ENCODE data around the gene CDKN2C.
"Not testable (repeated sequence)": the region's sequence is repeated elsewhere in the genome, so short reads cannot be mapped to it uniquely, and the experiment has no call there.

Gene CDKN2C

DNA sequence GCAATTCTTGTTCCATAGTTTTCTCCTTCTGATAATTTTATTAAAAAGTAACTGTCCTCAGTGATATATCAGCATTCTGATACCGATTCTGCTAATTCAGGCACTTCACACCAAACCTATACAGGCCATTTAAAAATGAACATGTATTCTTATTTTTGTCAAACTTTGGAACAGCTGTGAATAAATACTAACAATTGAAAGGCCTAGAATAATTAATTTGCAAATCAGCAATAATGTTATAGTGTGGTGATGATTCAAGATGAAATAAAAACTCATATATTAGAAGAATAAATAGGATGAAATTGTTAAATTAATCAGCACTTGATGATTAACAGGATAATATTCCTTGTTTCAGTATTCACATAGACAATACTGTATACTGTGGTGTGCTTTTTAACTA, 9.9 kb downstream of the CDKN2C start:
- DNase-seq (ENCODE audit: low read depth in 3 of 3), result no peak

DNA sequence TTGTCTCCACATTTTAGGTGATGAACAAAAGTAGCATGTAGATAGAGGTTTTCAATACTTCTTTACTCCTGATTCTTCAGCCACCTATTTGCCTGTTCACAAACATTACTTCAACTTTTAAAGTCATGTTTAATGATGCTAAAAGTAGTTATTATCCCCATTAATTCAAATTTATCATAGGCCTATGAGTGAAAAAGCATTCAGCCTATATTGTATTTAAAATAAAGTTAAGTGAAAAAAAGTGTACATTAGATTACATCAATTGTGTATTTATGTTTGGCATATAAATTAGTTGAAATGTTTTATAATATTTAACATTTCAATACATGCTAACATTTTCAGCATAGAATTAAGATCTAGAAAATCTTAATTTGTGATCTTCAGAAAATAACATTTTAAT, 10.5 kb downstream of the CDKN2C start:
- no peak for DNase-seq (ENCODE audit: low read depth in 3 of 3)

GRCh38 chr1:50981741-50982140, 11.7 kb downstream of the CDKN2C start:
- DNase-seq (ENCODE audit: low read depth in 3 of 3), result no peak

- no peak for DNase-seq (ENCODE audit: low read depth in 3 of 3)
These were observed 12.6 kb downstream of the CDKN2C start for GRCh38 chr1:50982611-50983010.

- DNase-seq (ENCODE audit: low read depth in 3 of 3), result no peak
These were observed 13.3 kb downstream of the CDKN2C start for GRCh38 chr1:50983219-50983802.

DNA sequence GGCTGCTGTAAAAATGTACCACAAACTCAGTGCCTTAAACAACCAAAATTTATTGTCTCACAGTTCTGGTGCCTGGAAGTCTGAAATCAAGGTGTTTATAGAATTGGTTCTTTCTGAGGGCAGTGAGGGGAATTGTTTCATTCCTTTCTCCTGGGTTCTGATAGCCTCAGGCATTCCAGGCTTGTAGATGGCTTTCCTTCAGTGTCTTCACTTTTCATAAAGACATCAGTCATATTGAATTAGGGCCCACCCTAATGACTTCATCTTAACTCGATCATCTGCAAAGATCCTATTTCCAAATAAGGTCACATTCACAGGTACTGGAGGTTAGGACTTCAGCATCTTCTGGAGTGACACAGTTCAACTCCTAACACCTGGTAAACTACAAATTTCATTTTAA, 15.0 kb downstream of the CDKN2C start:
- DNase-seq (ENCODE audit: low read depth in 3 of 3), result no peak

DNA sequence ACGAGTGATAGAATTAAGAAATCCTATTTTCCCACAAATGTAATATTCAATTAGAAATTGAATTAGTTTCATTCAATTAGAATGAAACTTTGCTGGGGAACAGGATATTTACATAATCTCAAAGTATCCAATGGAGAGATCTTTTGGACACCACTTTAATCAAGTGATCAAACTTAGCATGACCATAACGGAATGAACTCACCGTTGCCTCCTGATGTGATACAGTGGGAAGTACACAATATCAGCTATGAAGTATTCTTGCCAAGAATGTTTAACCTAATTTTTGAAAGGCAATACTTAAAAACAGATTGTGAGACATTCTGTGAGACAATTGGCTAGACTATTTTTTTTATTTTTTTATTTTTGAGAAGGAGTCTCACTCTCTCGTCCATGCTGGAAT, 16.6 kb downstream of the CDKN2C start:
- DNase-seq (ENCODE audit: low read depth in 3 of 3), result no peak

- no peak for DNase-seq (ENCODE audit: low read depth in 3 of 3)
These were observed 19.6 kb downstream of the CDKN2C start for GRCh38 chr1:50989694-50990093.

DNA sequence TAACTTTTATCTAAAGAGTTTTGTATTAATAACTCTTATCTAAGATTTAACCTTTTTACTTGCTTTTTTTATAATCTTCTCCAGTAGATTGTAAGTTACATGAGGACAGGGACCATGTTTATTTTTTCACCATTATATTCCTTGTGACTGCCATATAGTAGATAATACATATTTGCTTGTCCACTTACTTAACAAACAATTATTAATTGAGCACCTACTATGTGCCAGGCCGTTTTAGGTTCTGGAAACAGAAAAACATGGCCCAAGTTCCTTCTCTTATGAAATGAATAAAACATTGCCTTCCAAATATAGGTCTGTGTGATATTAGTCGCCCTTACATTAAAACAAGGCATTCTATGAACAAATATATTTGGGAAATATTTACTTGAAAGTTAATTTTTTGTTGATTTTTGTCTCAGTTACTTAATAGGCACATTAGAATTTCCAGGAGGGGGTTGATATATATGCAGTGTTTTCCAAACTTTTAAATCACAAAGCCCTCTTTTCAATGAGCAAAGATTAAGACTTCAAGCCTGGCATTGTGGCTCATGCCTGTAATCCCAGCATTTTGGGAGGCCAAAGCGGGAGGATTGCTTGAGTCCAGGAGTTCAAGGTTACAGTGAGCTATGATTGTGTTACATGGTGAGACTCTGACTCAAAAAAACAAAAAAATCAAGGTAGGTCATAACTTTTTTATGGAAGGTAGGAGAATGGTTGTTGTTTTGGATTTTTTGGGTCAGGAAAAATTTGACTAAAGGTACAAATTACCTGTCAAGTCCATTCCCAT, 22.7 kb downstream of the CDKN2C start:
- no peak for DNase-seq (ENCODE audit: low read depth in 3 of 3)

- no peak for DNase-seq (ENCODE audit: low read depth in 3 of 3)
These were observed 23.6 kb downstream of the CDKN2C start for GRCh38 chr1:50993645-50994044.

DNA sequence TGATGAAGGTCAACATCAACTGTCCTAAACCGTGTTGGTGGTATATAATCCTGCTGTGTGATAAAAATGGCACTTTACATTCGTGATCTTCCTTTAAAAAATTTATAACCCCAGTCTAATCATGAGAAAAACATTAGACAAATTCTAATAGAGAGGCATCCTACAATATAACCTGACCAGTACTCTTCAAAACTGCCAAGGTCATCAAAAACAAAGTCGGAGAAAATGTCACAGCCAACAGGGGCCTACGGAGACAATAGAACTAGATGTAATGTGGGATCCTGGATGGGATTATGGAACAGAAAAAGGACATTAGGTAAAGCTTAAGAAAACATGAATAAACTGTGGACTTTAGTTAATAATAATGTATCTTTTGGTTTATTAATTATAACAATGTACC, 25.0 kb downstream of the CDKN2C start:
- DNase-seq (ENCODE audit: low read depth in 3 of 3), result no peak

DNA sequence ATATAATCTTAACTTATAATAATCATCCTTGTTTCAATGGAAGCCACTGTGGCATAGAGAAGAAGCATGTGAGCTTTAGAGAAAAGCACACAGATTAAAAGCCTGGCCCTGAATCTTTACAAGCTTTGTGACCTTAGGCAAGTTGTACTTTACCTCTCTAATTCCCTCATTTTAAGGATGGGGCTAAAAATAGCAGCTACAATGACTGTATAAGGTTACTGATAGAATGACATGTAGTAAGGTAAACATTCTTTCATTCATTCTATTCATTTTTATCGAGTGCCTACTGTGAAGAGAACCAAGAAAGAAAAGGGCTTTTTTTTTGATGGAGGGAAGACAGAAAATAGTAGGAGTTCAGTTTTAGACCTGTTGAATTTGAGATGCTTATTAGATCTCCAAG, 25.6 kb downstream of the CDKN2C start:
- no peak for DNase-seq (ENCODE audit: low read depth in 3 of 3)

GRCh38 chr1:50996083-50996482, 26.0 kb downstream of the CDKN2C start:
- no peak for DNase-seq (ENCODE audit: low read depth in 3 of 3)

GRCh38 chr1:50999375-50999774, 29.3 kb downstream of the CDKN2C start:
- DNase-seq (ENCODE audit: low read depth in 3 of 3), result not testable (repeated sequence)

GRCh38 chr1:51000160-51000559, 30.1 kb downstream of the CDKN2C start:
- DNase-seq (ENCODE audit: low read depth in 3 of 3), result no peak

- no peak for DNase-seq (ENCODE audit: low read depth in 3 of 3)
These were observed 30.6 kb downstream of the CDKN2C start for GRCh38 chr1:51000651-51001050.

- DNase-seq (ENCODE audit: low read depth in 3 of 3), result no peak
These were observed 32.5 kb downstream of the CDKN2C start for GRCh38 chr1:51002516-51002915.

DNA sequence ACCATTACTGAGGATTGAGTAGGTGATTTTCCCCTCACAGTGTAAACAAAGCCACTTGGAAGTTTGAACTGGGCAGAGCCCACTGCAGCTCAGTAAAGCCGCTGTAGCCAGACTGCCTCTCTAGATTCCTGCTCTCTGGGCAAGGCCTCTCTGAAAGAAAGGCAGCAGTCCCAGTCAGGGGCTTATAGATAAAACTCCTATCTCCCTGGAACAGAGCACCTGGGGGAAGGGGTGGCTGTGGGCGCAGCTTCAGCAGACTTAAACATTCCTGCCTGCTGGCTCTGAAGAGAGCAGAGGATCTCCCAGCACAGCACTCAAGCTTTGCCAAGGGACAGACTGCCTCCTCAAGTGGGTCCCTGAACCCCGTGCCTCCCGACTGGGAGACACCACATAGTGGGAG, 35.5 kb downstream of the CDKN2C start:
- not testable (repeated sequence) for DNase-seq (ENCODE audit: low read depth in 3 of 3)

DNA sequence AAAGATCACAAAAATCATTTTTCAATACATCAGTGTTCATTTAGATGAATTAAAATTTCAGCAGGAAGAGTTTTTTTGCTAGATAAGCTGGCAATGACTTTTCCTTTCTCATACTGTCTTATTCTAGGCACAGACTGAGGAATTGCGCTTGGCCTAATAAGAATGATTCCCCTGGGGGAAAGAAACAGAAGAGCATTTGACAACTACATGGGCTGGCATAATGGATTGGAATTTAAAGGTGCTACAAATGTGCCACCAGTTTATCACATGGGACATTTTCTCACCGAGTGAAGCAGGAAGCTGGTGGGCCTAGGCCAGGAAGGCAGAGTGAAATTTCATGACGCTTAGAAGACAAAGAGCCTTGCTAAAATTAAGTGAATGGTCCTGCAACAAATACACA, 39.3 kb downstream of the CDKN2C start:
- no peak for DNase-seq (ENCODE audit: low read depth in 3 of 3)

- no peak for DNase-seq (ENCODE audit: low read depth in 3 of 3)
These were observed 44.8 kb downstream of the CDKN2C start for GRCh38 chr1:51014878-51015277.

- no peak for DNase-seq (ENCODE audit: low read depth in 3 of 3)
These were observed 49.8 kb downstream of the CDKN2C start for GRCh38 chr1:51019811-51020210.
